ENCODE results near the gene CACNG1.

DNA sequence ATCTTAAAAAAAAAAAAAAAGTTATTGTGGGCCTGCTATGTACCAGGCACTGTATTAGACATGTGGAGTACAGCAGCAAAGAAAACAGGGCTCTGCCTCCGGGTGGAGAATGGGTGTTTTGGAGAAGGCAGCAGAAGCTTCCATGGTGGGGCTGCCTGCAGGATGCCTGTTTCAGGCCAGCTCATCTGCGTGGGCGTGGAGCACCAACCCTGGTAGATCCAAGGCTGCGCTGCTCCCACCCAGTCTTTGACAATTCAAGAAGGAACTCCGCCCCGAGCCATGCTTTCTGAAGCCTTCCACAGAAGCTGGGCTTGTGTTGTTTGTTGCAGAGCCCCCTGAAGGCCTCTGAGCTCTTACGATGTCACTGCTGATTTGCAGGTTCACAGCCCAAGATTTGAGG is 23.2 kb upstream of the CACNG1 start:
- TF ChIP-seq, protein P1, sequence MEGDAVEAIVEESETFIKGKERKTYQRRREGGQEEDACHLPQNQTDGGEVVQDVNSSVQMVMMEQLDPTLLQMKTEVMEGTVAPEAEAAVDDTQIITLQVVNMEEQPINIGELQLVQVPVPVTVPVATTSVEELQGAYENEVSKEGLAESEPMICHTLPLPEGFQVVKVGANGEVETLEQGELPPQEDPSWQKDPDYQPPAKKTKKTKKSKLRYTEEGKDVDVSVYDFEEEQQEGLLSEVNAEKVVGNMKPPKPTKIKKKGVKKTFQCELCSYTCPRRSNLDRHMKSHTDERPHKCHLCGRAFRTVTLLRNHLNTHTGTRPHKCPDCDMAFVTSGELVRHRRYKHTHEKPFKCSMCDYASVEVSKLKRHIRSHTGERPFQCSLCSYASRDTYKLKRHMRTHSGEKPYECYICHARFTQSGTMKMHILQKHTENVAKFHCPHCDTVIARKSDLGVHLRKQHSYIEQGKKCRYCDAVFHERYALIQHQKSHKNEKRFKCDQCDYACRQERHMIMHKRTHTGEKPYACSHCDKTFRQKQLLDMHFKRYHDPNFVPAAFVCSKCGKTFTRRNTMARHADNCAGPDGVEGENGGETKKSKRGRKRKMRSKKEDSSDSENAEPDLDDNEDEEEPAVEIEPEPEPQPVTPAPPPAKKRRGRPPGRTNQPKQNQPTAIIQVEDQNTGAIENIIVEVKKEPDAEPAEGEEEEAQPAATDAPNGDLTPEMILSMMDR (IDR thresholded peaks at IDR 0.05; ENCODE audit: poor library complexity) = no peak
- no peak for TF ChIP-seq EZH2 (IDR thresholded peaks at IDR 0.05; ENCODE audit: borderline replicate concordance)

Measured in hepatocyte (in vitro differentiated cells).